PFSK-1 (cell line): ENCODE results near the gene NACAD.

Source experiments
- FOXP2 ChIP-seq: optimal IDR thresholded peaks from 2 replicates; pipeline ENCODE3; 2011; ENCODE audit warnings: borderline replicate concordance, control low read depth, inconsistent platforms; ENCODE audit not compliant: insufficient read depth; ENCODE audit errors: extremely low read length, extremely low read depth
- POLR2AphosphoS5 ChIP-seq: IDR thresholded peaks from 2 replicates; pipeline ENCODE4 v1.6.1; 2012; ENCODE audit warnings: low read depth, mild to moderate bottlenecking, control low read depth, low read length, moderate library complexity
- SIN3A ChIP-seq: IDR thresholded peaks from 2 replicates; pipeline ENCODE4 v1.6.1; 2012; ENCODE audit warnings: mild to moderate bottlenecking, low read length, moderate library complexity, borderline replicate concordance; ENCODE audit not compliant: insufficient read depth
- TAF1 ChIP-seq: IDR thresholded peaks from 2 replicates; pipeline ENCODE4 v1.6.1; 2012; ENCODE audit warnings: low read length, control low read depth, borderline replicate concordance; ENCODE audit not compliant: insufficient read depth
- TF ChIP-seq, protein P1 (sequence below), 2 experiments: IDR thresholded peaks; 2 replicates each; pipeline versions ENCODE4 v1.6.1 to v1.8.0; 2011 to 2012; ENCODE audit warnings: low read depth in 2 of 2, low read length in 2 of 2, control low read depth in 1 of 2, inconsistent platforms in 1 of 2, mild to moderate bottlenecking in 1 of 2, moderate library complexity in 1 of 2; ENCODE audit not compliant: insufficient read depth in 1 of 2

The NACAD gene

DNA sequence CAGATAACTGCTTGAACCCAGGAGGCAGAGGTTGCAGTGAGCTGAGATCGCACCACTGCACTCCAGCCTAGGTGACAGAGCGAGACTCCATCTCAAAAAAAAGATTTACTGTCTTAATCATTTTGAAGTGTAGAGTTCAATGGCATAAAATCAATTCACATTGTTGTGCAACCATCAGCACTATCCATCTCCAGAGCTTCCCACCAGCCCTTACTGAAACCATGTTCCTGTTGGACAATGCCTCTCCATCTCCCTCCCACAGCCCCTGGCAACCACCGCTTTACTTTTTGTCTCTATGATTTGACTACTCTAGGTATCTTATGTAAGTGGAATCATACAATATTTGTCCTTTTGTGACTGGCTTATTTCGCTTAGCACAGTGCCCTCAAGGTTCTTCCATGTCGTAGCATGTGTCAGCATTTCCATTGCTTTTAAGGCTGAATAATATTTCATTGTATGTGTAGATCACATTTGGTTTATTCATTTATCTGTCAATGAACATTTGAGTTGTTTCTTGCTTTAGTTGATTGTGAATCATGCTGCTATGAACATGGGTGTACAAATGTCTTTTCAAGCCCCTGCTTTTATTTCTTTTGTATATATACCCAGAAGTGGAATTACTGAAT is 33.1 kb downstream of the NACAD start:
- TF ChIP-seq POLR2AphosphoS5 (no peak), FOXP2 (no peak), SIN3A (no peak), TAF1 (no peak)
- TF ChIP-seq, protein P1, sequence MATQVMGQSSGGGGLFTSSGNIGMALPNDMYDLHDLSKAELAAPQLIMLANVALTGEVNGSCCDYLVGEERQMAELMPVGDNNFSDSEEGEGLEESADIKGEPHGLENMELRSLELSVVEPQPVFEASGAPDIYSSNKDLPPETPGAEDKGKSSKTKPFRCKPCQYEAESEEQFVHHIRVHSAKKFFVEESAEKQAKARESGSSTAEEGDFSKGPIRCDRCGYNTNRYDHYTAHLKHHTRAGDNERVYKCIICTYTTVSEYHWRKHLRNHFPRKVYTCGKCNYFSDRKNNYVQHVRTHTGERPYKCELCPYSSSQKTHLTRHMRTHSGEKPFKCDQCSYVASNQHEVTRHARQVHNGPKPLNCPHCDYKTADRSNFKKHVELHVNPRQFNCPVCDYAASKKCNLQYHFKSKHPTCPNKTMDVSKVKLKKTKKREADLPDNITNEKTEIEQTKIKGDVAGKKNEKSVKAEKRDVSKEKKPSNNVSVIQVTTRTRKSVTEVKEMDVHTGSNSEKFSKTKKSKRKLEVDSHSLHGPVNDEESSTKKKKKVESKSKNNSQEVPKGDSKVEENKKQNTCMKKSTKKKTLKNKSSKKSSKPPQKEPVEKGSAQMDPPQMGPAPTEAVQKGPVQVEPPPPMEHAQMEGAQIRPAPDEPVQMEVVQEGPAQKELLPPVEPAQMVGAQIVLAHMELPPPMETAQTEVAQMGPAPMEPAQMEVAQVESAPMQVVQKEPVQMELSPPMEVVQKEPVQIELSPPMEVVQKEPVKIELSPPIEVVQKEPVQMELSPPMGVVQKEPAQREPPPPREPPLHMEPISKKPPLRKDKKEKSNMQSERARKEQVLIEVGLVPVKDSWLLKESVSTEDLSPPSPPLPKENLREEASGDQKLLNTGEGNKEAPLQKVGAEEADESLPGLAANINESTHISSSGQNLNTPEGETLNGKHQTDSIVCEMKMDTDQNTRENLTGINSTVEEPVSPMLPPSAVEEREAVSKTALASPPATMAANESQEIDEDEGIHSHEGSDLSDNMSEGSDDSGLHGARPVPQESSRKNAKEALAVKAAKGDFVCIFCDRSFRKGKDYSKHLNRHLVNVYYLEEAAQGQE (IDR thresholded peaks at IDR 0.05; ENCODE audit: insufficient read depth in 1 of 2, low read depth in 2 of 2, low read length in 2 of 2), result no peak

DNA sequence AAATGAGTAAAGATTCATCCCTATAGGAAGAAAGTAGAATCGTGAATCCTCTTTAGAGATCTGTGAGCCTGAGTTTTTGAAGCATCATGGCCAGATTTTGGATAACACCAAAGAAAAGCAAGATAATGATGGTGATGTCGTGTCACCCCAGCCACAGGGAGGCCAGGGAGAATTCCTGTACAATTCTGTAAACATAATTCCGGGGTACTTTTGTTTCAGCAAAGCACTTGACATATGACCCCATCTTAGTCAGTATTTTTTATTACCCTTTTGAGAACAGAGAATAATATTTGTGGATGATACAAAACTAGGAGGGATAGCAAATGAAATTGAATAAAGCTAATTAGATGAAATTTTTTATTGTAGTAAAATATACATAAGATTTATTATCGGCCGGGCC is 33.8 kb downstream of the NACAD start:
- TF ChIP-seq SIN3A (no peak), POLR2AphosphoS5 (no peak), TAF1 (no peak), FOXP2 (no peak)
- TF ChIP-seq, protein P1 (IDR thresholded peaks at IDR 0.05; ENCODE audit: insufficient read depth in 1 of 2, low read depth in 2 of 2, low read length in 2 of 2), result no peak

DNA sequence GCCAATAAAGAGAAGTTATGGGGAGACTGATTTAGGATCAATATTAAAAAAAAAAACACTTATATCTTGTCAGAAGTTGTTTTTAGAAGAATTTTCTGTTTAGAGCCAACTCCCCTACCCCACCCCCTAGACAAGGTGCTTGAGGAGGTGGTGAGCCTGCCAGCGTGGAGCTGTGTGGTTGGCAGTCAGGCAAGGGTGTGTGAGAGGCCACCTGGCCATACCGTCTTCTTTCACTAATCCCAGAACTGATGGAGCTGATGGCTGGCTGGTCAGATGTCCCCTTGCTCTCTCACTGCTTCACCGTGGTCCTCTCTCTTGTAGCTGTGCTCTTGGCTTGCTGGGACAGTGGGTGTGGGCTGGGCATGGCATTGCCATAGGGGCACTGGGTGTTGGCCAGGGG is 34.3 kb downstream of the NACAD start:
- no peak for TF ChIP-seq SIN3A
- TF ChIP-seq TAF1, result no peak
- no peak for TF ChIP-seq POLR2AphosphoS5
- TF ChIP-seq, protein P1 (IDR thresholded peaks at IDR 0.05; ENCODE audit: insufficient read depth in 1 of 2, low read depth in 2 of 2, low read length in 2 of 2), result no peak
- TF ChIP-seq FOXP2, result no peak

DNA sequence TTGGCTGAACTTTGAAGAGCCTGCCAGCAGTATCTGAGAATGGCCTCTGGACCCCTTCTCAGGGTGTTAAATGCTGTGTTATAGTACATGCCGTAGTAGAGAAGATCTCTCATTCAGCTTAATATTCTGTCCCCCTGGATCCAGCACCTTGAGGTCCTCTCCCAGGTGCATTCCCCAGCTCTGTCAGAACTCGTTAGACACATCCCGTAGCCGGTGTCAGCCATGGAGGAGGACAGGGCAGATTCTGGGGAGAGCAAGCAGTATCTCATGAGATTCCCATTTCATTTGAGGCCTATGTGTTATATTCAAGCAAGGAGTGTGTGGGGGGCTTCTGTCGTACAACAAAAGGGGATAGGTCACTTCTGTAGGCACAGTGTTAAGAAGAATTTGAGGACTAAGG is 34.8 kb downstream of the NACAD start:
- TF ChIP-seq SIN3A (no peak), TAF1 (no peak), FOXP2 (no peak), POLR2AphosphoS5 (no peak)
- TF ChIP-seq, protein P1 (IDR thresholded peaks at IDR 0.05; ENCODE audit: insufficient read depth in 1 of 2, low read depth in 2 of 2, low read length in 2 of 2), result no peak

DNA sequence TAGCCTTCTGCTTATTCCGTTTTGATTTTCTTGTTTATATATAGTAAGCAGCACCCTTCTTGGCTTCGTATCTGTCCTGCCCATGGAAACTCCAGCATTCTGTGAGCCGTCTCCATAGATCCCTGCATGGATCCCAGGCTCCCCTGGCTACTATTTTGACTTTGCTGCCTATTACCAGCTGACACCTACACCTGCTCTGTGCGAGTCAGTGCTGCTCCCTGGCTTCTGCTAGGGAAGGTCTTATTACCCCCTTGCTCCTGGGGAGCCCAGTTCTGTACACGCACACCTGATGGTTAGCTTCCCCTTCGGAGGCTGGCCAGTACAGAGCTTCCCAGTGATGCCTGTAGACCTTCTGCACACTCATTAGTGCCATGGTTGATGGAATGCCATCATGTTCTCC is 35.4 kb downstream of the NACAD start:
- TF ChIP-seq FOXP2 (no peak), POLR2AphosphoS5 (no peak), SIN3A (no peak), TAF1 (no peak)
- TF ChIP-seq, protein P1 (IDR thresholded peaks at IDR 0.05; ENCODE audit: insufficient read depth in 1 of 2, low read depth in 2 of 2, low read length in 2 of 2), result no peak
